GM10266 (cell line): ENCODE results near the gene CD58.

Experiments used
- DNase-seq: peaks from one replicate; pipeline ENCODE4 v3.0.0; 2012; ENCODE audit errors: extremely low spot score
- TF ChIP-seq, protein P1 (sequence below): IDR thresholded peaks from 2 replicates; pipeline ENCODE4 v1.5.1; 2012; ENCODE audit warnings: mild to moderate bottlenecking, low read depth; ENCODE audit not compliant: control insufficient read depth, insufficient read depth; ENCODE audit errors: missing control alignments

The CD58 gene

GRCh38 chr1:116465477-116465844 lies 105.4 kb downstream of the CD58 start:
- TF ChIP-seq, protein P1, sequence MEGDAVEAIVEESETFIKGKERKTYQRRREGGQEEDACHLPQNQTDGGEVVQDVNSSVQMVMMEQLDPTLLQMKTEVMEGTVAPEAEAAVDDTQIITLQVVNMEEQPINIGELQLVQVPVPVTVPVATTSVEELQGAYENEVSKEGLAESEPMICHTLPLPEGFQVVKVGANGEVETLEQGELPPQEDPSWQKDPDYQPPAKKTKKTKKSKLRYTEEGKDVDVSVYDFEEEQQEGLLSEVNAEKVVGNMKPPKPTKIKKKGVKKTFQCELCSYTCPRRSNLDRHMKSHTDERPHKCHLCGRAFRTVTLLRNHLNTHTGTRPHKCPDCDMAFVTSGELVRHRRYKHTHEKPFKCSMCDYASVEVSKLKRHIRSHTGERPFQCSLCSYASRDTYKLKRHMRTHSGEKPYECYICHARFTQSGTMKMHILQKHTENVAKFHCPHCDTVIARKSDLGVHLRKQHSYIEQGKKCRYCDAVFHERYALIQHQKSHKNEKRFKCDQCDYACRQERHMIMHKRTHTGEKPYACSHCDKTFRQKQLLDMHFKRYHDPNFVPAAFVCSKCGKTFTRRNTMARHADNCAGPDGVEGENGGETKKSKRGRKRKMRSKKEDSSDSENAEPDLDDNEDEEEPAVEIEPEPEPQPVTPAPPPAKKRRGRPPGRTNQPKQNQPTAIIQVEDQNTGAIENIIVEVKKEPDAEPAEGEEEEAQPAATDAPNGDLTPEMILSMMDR = no peak
- DNase-seq = no peak
